ENCODE measurements around the gene DDI1. TPM values are rescaled to one million over a fixed set of nuclear protein-coding genes. Genes with fewer than 3 reads are reported as not detected.

Gene DDI1
- total RNA-seq, 1 donor from 2014 or later: not detected

DNA sequence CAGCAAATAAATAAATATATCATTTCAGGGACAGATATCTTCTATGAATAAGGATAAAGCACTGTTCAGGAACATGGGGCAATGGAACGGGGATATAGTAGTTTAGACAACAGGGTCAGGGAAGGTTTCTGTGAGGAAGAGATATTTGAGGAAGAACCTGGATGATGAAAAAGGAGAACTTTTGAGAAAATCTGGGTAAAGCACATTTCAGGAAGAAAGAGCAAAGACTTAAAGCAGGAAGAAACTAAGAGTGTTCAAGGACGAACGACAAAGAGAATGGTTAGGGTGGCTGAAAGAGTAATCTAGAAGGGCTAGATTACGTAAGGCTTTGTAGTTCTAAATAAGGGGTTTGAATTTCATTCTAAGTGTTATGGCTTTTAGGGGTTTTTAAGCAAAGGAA lies 12.7 kb downstream of the DDI1 start:
- H3K4me1 Mint-ChIP-seq (ENCODE audit: unreplicated experiment): no peaks in the 10 kb centered on the region
- no peaks in the 10 kb centered on the region for H3K36me3 Mint-ChIP-seq (ENCODE audit: unreplicated experiment)
- H3K27ac Mint-ChIP-seq (ENCODE audit: unreplicated experiment): no peak overlapping the region
- TF ChIP-seq, protein P1, sequence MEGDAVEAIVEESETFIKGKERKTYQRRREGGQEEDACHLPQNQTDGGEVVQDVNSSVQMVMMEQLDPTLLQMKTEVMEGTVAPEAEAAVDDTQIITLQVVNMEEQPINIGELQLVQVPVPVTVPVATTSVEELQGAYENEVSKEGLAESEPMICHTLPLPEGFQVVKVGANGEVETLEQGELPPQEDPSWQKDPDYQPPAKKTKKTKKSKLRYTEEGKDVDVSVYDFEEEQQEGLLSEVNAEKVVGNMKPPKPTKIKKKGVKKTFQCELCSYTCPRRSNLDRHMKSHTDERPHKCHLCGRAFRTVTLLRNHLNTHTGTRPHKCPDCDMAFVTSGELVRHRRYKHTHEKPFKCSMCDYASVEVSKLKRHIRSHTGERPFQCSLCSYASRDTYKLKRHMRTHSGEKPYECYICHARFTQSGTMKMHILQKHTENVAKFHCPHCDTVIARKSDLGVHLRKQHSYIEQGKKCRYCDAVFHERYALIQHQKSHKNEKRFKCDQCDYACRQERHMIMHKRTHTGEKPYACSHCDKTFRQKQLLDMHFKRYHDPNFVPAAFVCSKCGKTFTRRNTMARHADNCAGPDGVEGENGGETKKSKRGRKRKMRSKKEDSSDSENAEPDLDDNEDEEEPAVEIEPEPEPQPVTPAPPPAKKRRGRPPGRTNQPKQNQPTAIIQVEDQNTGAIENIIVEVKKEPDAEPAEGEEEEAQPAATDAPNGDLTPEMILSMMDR (IDR thresholded peaks at IDR 0.05): no peak
- no peaks in the 10 kb centered on the region for H3K9me3 Mint-ChIP-seq (ENCODE audit: unreplicated experiment)
- no peak overlapping the region for H3K4me3 Mint-ChIP-seq (ENCODE audit: unreplicated experiment)
- H3K27me3 Mint-ChIP-seq (ENCODE audit: unreplicated experiment): no peaks in the 10 kb centered on the region
- DNase-seq (ENCODE audit: extremely low spot score, unreplicated experiment): no peak

DNA sequence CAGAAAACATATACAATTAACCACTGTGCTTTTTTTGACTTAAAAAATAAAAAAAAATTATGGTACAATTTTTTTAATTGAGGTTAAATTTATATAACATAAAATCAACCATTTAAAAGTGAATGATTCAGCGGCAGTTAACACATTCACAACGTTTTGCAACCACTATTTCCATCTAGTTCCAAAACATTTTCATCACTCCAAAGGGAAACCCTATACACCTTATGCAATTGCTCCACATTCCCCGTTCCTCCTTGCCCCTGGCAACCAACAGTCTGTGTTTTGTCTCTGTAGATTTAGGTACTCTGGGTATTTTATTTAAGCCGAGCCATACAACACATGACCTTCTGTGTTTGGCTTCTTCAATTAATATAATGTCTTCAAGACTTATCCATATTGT lies 15.3 kb downstream of the DDI1 start:
- H3K4me1 Mint-ChIP-seq (ENCODE audit: unreplicated experiment): no peaks in the 10 kb centered on the region
- H3K36me3 Mint-ChIP-seq (ENCODE audit: unreplicated experiment): no peaks in the 10 kb centered on the region
- DNase-seq (ENCODE audit: extremely low spot score, unreplicated experiment): no peak
- no peaks in the 10 kb centered on the region for H3K9me3 Mint-ChIP-seq (ENCODE audit: unreplicated experiment)
- H3K27me3 Mint-ChIP-seq (ENCODE audit: unreplicated experiment): no peaks in the 10 kb centered on the region
- H3K4me3 Mint-ChIP-seq (ENCODE audit: unreplicated experiment): no peak overlapping the region
- TF ChIP-seq, protein P1 (IDR thresholded peaks at IDR 0.05): no peak
- H3K27ac Mint-ChIP-seq (ENCODE audit: unreplicated experiment): no peak overlapping the region

DNA sequence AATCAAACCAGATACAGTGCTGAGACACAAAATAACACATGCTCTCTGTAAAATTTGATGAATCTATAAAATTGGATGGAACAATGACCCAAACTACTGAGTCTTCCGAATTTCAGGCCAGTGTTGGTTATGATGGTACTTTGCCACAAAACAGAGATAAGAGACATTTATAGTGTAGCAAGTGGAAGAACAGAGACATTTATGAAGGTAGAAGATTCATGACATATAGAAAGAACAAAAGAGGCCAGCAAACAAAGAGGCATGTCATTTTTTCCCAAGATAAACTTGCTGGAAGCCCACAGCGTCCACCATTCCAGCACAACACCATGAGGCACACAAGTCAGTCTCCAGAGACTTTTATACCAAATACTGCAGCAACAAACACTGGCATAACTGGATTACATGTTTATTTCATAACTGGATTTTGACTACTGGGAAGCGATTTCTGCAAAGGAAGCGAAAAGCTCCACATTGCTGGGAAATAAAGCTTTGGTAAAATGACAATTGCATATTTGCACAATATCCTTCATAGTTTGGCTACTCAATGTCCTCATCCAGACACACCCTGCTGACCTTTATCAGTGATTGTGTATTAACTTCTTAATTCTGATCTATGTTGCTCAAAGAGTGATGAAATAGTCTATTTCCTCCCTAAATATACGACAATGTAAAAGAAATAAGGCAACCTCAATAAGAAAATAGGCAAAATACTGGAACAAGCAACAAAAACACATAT lies 17.5 kb downstream of the DDI1 start:
- no peaks in the 10 kb centered on the region for H3K36me3 Mint-ChIP-seq (ENCODE audit: unreplicated experiment)
- H3K4me3 Mint-ChIP-seq (ENCODE audit: unreplicated experiment): no peak overlapping the region
- no peaks in the 10 kb centered on the region for H3K4me1 Mint-ChIP-seq (ENCODE audit: unreplicated experiment)
- no peak overlapping the region for H3K27ac Mint-ChIP-seq (ENCODE audit: unreplicated experiment)
- no peak for DNase-seq (ENCODE audit: extremely low spot score, unreplicated experiment)
- H3K9me3 Mint-ChIP-seq (ENCODE audit: unreplicated experiment): no peaks in the 10 kb centered on the region
- TF ChIP-seq, protein P1 (IDR thresholded peaks at IDR 0.05): no peak
- no peaks in the 10 kb centered on the region for H3K27me3 Mint-ChIP-seq (ENCODE audit: unreplicated experiment)

DNA sequence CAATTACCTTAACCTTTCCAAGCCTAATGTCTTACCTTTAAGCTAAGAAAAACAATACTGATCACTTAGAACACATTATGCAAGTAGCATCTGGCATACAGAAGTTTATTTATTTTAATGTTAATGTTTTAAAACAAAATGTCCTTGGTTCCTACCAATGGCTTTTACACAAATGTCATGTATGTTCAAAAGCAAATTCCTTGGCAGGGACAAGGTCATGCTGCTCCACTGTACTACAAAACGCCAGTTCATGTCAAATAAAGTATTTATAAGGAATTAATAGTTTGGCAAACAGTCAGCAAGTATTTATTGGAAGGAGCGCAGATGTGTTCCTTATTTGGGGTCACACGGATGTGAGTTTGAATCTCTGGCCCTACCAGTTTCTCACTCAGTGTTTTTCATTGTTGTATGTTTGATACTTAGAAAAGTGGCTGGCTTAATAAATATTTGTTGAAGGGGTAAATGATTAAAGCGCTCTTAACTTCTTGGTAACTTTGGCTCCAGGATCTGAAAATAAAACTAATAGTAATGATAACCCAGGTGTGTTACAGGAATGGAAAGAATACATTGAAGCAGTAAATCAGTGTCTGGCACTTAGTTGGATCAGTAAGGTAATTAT lies 18.6 kb downstream of the DDI1 start:
- H3K27me3 Mint-ChIP-seq (ENCODE audit: unreplicated experiment): no peaks in the 10 kb centered on the region
- H3K9me3 Mint-ChIP-seq (ENCODE audit: unreplicated experiment): no peaks in the 10 kb centered on the region
- H3K36me3 Mint-ChIP-seq (ENCODE audit: unreplicated experiment): no peaks in the 10 kb centered on the region
- H3K4me3 Mint-ChIP-seq (ENCODE audit: unreplicated experiment): no peak overlapping the region
- no peak for DNase-seq (ENCODE audit: extremely low spot score, unreplicated experiment)
- no peaks in the 10 kb centered on the region for H3K4me1 Mint-ChIP-seq (ENCODE audit: unreplicated experiment)
- H3K27ac Mint-ChIP-seq (ENCODE audit: unreplicated experiment): no peak overlapping the region
- TF ChIP-seq, protein P1 (IDR thresholded peaks at IDR 0.05): no peak

DNA sequence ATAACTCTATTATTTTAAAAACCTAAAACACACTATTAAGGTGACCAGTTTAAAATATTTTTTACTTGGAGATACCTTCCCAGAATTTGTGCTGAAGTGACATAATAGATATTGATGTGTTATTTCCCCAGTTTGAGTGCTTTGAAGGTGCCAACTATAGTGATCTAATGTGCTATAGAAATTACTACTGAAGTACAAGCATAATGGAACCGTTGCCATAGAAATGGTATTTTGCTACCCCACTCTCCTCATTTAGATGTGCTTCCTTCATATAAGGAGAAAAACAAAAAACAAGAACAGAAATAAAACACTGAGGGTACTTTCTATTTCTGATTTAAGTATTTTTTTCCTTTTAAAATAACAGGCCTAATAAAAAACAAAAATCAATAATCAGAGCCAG lies 19.2 kb downstream of the DDI1 start:
- H3K4me1 Mint-ChIP-seq (ENCODE audit: unreplicated experiment): no peaks in the 10 kb centered on the region
- TF ChIP-seq, protein P1 (IDR thresholded peaks at IDR 0.05): no peak

More for the DNA sequence above, 19.2 kb downstream of the DDI1 start:
- no peak for DNase-seq (ENCODE audit: extremely low spot score, unreplicated experiment)
- H3K9me3 Mint-ChIP-seq (ENCODE audit: unreplicated experiment): no peaks in the 10 kb centered on the region
- H3K27me3 Mint-ChIP-seq (ENCODE audit: unreplicated experiment): no peaks in the 10 kb centered on the region
- H3K36me3 Mint-ChIP-seq (ENCODE audit: unreplicated experiment): no peaks in the 10 kb centered on the region
- no peak overlapping the region for H3K27ac Mint-ChIP-seq (ENCODE audit: unreplicated experiment)
- no peak overlapping the region for H3K4me3 Mint-ChIP-seq (ENCODE audit: unreplicated experiment)

Measured in osteocyte (in vitro differentiated cells).